ENCODE data around the gene MRPL21. TPM values are rescaled to one million over a fixed set of nuclear protein-coding genes. Genes with fewer than 3 reads are reported as not detected.

The MRPL21 gene
- total and polyA plus RNA-seq, 2 of the 8 experiments (the other 6 are each of a cell fraction or from before 2014, with no cell fraction given) = 102 to 107 TPM

DNA sequence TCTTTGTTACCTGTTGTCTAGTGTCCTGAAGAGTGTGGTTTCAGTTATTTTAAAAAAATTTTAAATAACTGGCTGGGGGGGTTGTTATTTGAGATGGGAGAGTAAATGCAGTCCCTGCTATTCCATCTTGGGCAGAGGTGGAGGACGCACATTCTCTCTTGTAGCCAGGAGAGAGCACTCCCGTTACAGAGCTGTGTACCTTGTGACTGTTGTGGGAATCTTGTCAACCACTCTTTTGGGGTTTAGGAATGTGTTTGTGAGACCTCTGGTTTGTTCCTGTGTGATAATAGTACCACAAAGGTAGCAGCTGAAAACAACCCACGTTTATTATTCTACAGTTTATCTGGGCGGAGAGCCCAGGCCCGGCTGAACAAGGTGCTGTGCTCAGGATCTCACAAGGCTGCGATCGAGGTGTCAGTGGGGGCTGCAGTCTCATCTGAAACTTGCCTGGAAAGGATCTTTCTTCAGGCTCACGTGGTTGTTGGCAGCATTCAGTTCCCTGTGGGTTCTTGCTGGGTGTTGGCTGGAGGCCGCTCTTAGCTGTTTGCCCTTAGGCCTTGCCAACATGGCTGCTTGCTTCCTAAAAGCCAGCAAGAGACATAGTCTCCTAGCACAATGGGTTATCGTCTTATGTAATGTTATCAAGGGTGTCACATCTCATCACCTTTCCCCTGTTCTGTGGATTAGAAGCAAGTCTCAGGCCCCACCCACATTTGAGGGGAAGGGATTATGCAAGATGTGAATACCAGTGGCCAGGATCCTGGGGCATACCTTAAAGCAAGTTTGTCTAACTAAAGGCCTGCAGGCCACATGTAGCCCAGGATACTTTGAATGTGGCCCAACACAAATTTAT, 20.7 kb upstream of the MRPL21 start:
- no peak overlapping the region for H3K18ac ChIP-seq (ENCODE audit: extremely low read depth, low read length)
- no peak for DNase-seq (ENCODE audit: low read depth in 1 of 2, low spot score in 2 of 2)
- H4K91ac ChIP-seq (replicated peaks; ENCODE audit: insufficient read length, low read length) = no peak overlapping the region
- no peaks in the 10 kb centered on the region for H3K79me1 ChIP-seq (ENCODE audit: low read depth, low read length)
- H3K23me2 ChIP-seq (ENCODE audit: low read depth, low read length) = no peaks in the 10 kb centered on the region
- H3K4me1 ChIP-seq (replicated peaks in 1 of 4; ENCODE audit: control insufficient read depth in 3 of 4, insufficient read depth in 4 of 4, low read length in 3 of 4) = no peaks in the 10 kb centered on the region
- H4K8ac ChIP-seq (ENCODE audit: extremely low read depth, insufficient read depth, low read length) = no peak overlapping the region
- no peak overlapping the region for H3K9ac ChIP-seq (replicated peaks in 1 of 4; ENCODE audit: extremely low read depth in 1 of 4, low read depth in 3 of 4, low read length in 3 of 4)
- H3K9me3 ChIP-seq (ENCODE audit: insufficient read depth in 2 of 2, low read depth in 1 of 2, low read length in 1 of 2) = peaks cover 11% of the 10 kb centered on the region in 2 experiments; a peak in 3 of 4 replicates
- H2BK20ac ChIP-seq (ENCODE audit: low read length) = no peak overlapping the region
- H3K27me3 ChIP-seq (replicated peaks in 1 of 4; ENCODE audit: control insufficient read depth in 3 of 4, extremely low read depth in 1 of 4, insufficient read depth in 3 of 4, low read length in 3 of 4) = no peaks in the 10 kb centered on the region
- H3K79me2 ChIP-seq (ENCODE audit: control insufficient read depth in 1 of 2, insufficient read depth in 2 of 2, low read length in 2 of 2) = no peaks in the 10 kb centered on the region
- no peak overlapping the region for H3K4me3 ChIP-seq (ENCODE audit: extremely low read depth in 1 of 4, insufficient read depth in 2 of 4, low read depth in 3 of 4, low read length in 4 of 4)
- H2BK120ac ChIP-seq (replicated peaks; ENCODE audit: low read depth, low read length) = no peak overlapping the region
- ChIA-PET POLR2A (ENCODE audit: partially characterized antibody) (no interaction called here), CTCF (ENCODE audit: partially characterized antibody) (no interaction called here)
- H2BK5ac ChIP-seq (ENCODE audit: low read depth, low read length) = no peak overlapping the region
- no peak overlapping the region for H2AFZ ChIP-seq (ENCODE audit: low read length)
- no peak overlapping the region for H3K23ac ChIP-seq (ENCODE audit: insufficient read length)
- H2BK15ac ChIP-seq (ENCODE audit: low read length) = no peak overlapping the region
- H2BK12ac ChIP-seq (ENCODE audit: low read depth, low read length) = no peak overlapping the region
- H3K56ac ChIP-seq (replicated peaks; ENCODE audit: insufficient read length, low read depth, low read length) = no peak overlapping the region
- no peak overlapping the region for H3K4me2 ChIP-seq (ENCODE audit: insufficient read depth in 1 of 2, low read depth in 2 of 2, low read length in 2 of 2)
- WGBS, 2 experiments (ENCODE audit: extremely low coverage in 1 of 2, insufficient coverage in 1 of 2, insufficient read length in 1 of 2, insufficient replicate concordance in 2 of 2, low coverage in 1 of 2, low lambda C conversion rate in 2 of 2, missing lambda C conversion rate in 1 of 2) = 86% methylated on average over 10 of the region's 10 CpGs; no CpG with 5 or more reads in 1 of the 2 experiments
- peaks cover 4 to 28% (median 19%) of the 10 kb centered on the region in 4 experiments; a peak in 6 of 8 replicates for H3K36me3 ChIP-seq (ENCODE audit: control insufficient read depth in 2 of 4, insufficient read depth in 4 of 4, low read length in 3 of 4)
- FAIRE-seq = no peak
- H4K5ac ChIP-seq (ENCODE audit: insufficient read length, low read depth, low read length) = no peak overlapping the region
- no peak overlapping the region for H2AK5ac ChIP-seq (ENCODE audit: low read depth, low read length)
- H4K20me1 ChIP-seq (replicated peaks in 1 of 2; ENCODE audit: control insufficient read depth in 1 of 2, insufficient read depth in 2 of 2, low read length in 2 of 2) = peaks cover 0 to 3% of the 10 kb centered on the region in 2 experiments
- no peak overlapping the region for H3K4ac ChIP-seq (replicated peaks; ENCODE audit: insufficient read length, low read depth, low read length)
- no peak overlapping the region for H3K27ac ChIP-seq (ENCODE audit: low read depth, low read length)
- H3K14ac ChIP-seq (ENCODE audit: insufficient read length) = no peak overlapping the region
- no peak for TF ChIP-seq TBP (IDR thresholded peaks at IDR 0.05; ENCODE audit: low read depth, low read length)
- TF ChIP-seq NANOG (IDR thresholded peaks at IDR 0.05; ENCODE audit: insufficient read depth, low read depth, low read length, poor library complexity, severe bottlenecking) = no peak
- TF ChIP-seq KDM5A (IDR thresholded peaks at IDR 0.05; ENCODE audit: low read length) = no peak
- no peak for TF ChIP-seq FOSL1 (IDR thresholded peaks at IDR 0.05; ENCODE audit: insufficient read depth, low read depth, low read length)
- TF ChIP-seq SRF (IDR thresholded peaks at IDR 0.05; ENCODE audit: low read depth, low read length) = no peak
- TF ChIP-seq CTBP2 (IDR thresholded peaks at IDR 0.05; ENCODE audit: borderline replicate concordance, insufficient read depth, insufficient read length, low read length) = no peak
- no peak for TF ChIP-seq SIN3A (conservative IDR thresholded peaks at IDR 0.05 in 1 of 2, IDR thresholded peaks at IDR 0.05 in 1 of 2; ENCODE audit: low read depth in 1 of 2, low read length in 2 of 2)
- TF ChIP-seq CTCF (IDR thresholded peaks at IDR 0.05; ENCODE audit: control extremely low read depth in 1 of 3, insufficient read depth in 1 of 3, low read depth in 1 of 3, low read length in 3 of 3) = no peak
- no peak for TF ChIP-seq KDM1A (IDR thresholded peaks at IDR 0.05; ENCODE audit: borderline replicate concordance, low read length)
